ENCODE measurements around the gene FRS3.

FRS3 gene

GRCh38 chr6:41818271-41819054 is 38.8 kb upstream of the FRS3 start:
- no peak overlapping the region for H3K4me2 ChIP-seq (ENCODE audit: low read depth, low read length, poor library complexity, severe bottlenecking)
- H2AFZ ChIP-seq (ENCODE audit: low read length) = no peak overlapping the region
- no peaks in the 10 kb centered on the region for H4K20me1 ChIP-seq (ENCODE audit: insufficient read depth, low read length, poor library complexity, severe bottlenecking)
- H3K9me2 ChIP-seq (replicated peaks; ENCODE audit: low read depth, low read length) = no peaks in the 10 kb centered on the region
- H3K9me3 ChIP-seq (ENCODE audit: insufficient read depth, low read depth, low read length) = no peaks in the 10 kb centered on the region
- H3F3A ChIP-seq (ENCODE audit: low read depth) = no peaks in the 10 kb centered on the region
- H3K27me3 ChIP-seq (ENCODE audit: insufficient read depth, low read length, poor library complexity, severe bottlenecking) = no peaks in the 10 kb centered on the region
- TF ChIP-seq CTCF (conservative IDR thresholded peaks at IDR 0.05; ENCODE audit: low read length) = no peak
- TF ChIP-seq EZH2phosphoT487 (IDR thresholded peaks at IDR 0.05; ENCODE audit: borderline replicate concordance) = no peak
- no peaks in the 10 kb centered on the region for H3K79me2 ChIP-seq (ENCODE audit: insufficient read depth, low read length)
- no peak overlapping the region for H3K9ac ChIP-seq (ENCODE audit: low read depth, low read length, poor library complexity, severe bottlenecking)
- H3K4me1 ChIP-seq (ENCODE audit: insufficient read depth, low read length, poor library complexity, severe bottlenecking) = no peaks in the 10 kb centered on the region
- H3K4me3 ChIP-seq (ENCODE audit: low read length, poor library complexity, severe bottlenecking) = no peak overlapping the region
- H3K36me3 ChIP-seq (ENCODE audit: insufficient read depth, low read length) = peaks cover 3% of the 10 kb centered on the region; the same call in 1 of the 2 replicates

GRCh38 chr6:41815587-41815986 is 35.9 kb upstream of the FRS3 start:
- no peaks in the 10 kb centered on the region for H3K9me3 ChIP-seq (ENCODE audit: insufficient read depth, low read depth, low read length)
- no peak overlapping the region for H3K4me2 ChIP-seq (ENCODE audit: low read depth, low read length, poor library complexity, severe bottlenecking)
- no peaks in the 10 kb centered on the region for H3K27me3 ChIP-seq (ENCODE audit: insufficient read depth, low read length, poor library complexity, severe bottlenecking)
- H3K9me2 ChIP-seq (replicated peaks; ENCODE audit: low read depth, low read length) = no peaks in the 10 kb centered on the region
- TF ChIP-seq EZH2phosphoT487 (IDR thresholded peaks at IDR 0.05; ENCODE audit: borderline replicate concordance) = no peak
- no peak for TF ChIP-seq CTCF (conservative IDR thresholded peaks at IDR 0.05; ENCODE audit: low read length)
- no peaks in the 10 kb centered on the region for H3K4me1 ChIP-seq (ENCODE audit: insufficient read depth, low read length, poor library complexity, severe bottlenecking)
- no peaks in the 10 kb centered on the region for H4K20me1 ChIP-seq (ENCODE audit: insufficient read depth, low read length, poor library complexity, severe bottlenecking)
- H3K36me3 ChIP-seq (ENCODE audit: insufficient read depth, low read length) = no peaks in the 10 kb centered on the region; the same call in 1 of the 2 replicates
- no peaks in the 10 kb centered on the region for H3K79me2 ChIP-seq (ENCODE audit: insufficient read depth, low read length)
- H3K4me3 ChIP-seq (ENCODE audit: low read length, poor library complexity, severe bottlenecking) = no peak overlapping the region
- H2AFZ ChIP-seq (ENCODE audit: low read length) = no peak overlapping the region
- H3F3A ChIP-seq (ENCODE audit: low read depth) = no peaks in the 10 kb centered on the region
- no peak overlapping the region for H3K9ac ChIP-seq (ENCODE audit: low read depth, low read length, poor library complexity, severe bottlenecking)

- Histone ChIP-seq H3F3A (ENCODE audit: low read depth) (no peaks in the 10 kb centered on the region), H3K27me3 (ENCODE audit: insufficient read depth, low read length, poor library complexity, severe bottlenecking) (no peaks in the 10 kb centered on the region), H3K4me1 (ENCODE audit: insufficient read depth, low read length, poor library complexity, severe bottlenecking) (no peaks in the 10 kb centered on the region), H3K36me3 (ENCODE audit: insufficient read depth, low read length) (no peaks in the 10 kb centered on the region; the same call in 1 of the 2 replicates), H3K9me2 (replicated peaks; ENCODE audit: low read depth, low read length) (no peaks in the 10 kb centered on the region), H3K9ac (ENCODE audit: low read depth, low read length, poor library complexity, severe bottlenecking) (no peak overlapping the region), H2AFZ (ENCODE audit: low read length) (no peak overlapping the region), H3K4me2 (ENCODE audit: low read depth, low read length, poor library complexity, severe bottlenecking) (no peak overlapping the region), H3K9me3 (ENCODE audit: insufficient read depth, low read depth, low read length) (no peaks in the 10 kb centered on the region), H3K79me2 (ENCODE audit: insufficient read depth, low read length) (no peaks in the 10 kb centered on the region), H4K20me1 (ENCODE audit: insufficient read depth, low read length, poor library complexity, severe bottlenecking) (no peaks in the 10 kb centered on the region), H3K4me3 (ENCODE audit: low read length, poor library complexity, severe bottlenecking) (no peak overlapping the region)
- TF ChIP-seq EZH2phosphoT487 (IDR thresholded peaks at IDR 0.05; ENCODE audit: borderline replicate concordance) (no peak), CTCF (conservative IDR thresholded peaks at IDR 0.05; ENCODE audit: low read length) (no peak)
Observed at GRCh38 chr6:41814629-41815028, 34.9 kb upstream of the FRS3 start.
